Raji (cell line): ENCODE data around the gene EYA2.

Experiments used
- POLR2A ChIP-seq: IDR thresholded peaks from 2 replicates; pipeline ENCODE4 v1.6.1; 2011; ENCODE audit warnings: low read depth, low read length, control low read depth; ENCODE audit not compliant: insufficient read depth

Gene EYA2

DNA sequence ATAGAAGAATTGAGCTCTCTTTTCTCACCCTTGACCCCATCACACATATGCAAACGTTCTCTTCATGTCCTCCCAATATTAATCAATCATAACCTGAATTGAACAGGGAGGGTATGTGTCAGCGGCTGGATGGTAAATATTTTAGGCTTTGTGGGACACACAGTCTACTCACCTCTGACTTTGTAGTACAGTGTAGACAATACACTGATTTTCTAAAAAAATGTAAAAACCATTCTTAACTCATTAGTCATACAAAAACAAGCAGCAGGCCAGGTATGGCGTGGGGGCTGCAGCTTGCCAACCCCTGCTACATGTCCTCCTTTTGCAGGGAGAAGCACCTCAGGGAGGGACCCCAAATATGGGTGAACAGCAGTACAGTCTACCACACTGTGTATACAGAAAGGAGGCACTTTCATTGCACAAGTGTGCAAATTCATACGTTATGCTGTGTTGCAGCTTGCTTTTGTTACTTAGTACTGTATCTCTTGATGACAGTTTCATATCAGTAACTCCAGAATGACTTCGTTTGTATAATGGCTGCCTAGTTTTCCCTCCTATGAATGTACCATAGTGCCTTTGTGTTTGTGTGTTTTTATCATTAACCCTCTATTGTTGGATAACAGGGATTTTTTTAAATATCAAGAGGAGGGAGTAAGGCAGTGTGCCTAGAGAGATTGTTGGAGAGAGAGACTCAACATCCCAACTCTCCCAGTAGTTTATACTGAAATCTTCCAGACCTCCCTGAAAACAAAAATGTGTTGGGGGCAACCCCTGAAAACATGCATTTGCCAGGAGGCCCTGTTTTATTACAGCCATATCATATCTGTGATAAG lies 247.5 kb downstream of the EYA2 start:
- no peak for TF ChIP-seq POLR2A

DNA sequence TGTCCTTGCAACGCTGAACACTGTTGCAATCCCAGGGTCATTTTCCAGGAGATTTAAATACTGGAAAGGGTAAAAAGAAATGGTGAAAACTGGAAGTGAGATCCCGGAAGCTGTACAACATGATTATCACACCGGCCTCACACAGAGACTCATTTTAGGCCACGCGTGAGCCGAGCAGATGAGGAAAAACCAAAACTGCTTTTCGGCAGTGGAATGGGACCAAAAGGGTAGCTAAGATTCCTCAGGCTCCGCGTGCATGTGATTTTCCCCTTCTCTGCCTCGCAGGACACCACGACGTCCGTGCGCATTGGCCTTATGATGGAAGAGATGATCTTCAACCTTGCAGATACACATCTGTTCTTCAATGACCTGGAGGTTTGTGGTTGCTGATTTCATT lies 248.1 kb downstream of the EYA2 start:
- no peak for TF ChIP-seq POLR2A

DNA sequence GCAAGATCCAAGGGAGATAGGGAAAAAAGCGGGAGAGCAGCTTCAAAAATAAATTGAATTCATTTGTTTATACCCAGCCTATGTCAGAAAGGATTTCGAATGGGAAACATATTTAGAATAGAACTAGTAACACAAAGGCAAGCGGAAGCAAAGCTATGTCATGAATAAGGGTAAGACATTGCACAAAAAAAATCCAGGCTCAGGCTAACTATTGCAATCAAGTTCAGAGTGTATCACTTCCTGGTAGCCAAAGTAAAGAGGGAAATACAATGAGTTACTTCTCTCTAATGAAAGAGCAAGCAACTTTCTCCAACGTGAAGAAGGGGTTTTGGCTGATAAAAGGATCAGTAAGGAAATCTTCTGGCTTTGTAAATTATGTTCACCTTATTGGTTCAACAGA lies 249.0 kb downstream of the EYA2 start:
- TF ChIP-seq POLR2A, result no peak

DNA sequence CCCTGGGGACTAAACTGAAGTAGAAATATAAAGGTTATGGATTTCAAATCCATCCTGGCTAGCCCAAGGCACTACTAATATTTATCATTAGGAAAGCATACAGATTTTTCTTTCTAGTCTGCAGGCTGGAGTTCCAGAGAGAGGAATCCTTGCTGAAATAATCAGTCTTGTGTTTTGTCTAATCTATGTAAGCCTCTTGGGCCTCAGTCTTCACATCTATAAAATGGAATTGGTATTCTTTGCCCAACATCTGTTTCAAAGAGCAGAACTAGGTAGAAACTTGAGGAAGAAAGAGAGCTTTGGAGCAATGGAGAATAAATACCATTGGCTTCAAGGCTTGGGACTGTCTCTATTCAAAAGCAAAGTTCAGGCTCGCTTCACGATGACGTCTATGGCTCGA lies 249.8 kb downstream of the EYA2 start:
- TF ChIP-seq POLR2A, result no peak

GRCh38 chr20:47146686-47147085 lies 252.0 kb downstream of the EYA2 start:
- no peak for TF ChIP-seq POLR2A

DNA sequence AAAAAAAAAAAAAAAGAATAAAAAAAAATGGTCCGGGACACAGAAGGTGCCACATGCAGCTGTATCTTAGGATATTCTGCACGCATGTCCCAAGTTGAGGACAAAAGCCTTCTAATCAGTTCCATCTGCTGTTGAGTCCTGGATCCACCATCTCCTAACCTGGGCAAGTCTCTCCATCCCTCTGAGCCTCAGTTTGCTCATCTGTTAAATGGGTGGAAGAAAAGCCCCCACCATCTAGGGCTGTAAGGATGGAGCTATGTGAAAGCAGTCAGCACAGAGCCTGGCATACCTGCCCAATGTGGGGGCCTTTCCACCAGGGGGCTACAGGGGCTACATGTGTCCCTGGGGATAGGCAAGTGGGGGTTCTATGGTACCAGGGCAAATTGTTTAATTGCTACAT lies 253.4 kb downstream of the EYA2 start:
- no peak for TF ChIP-seq POLR2A

GRCh38 chr20:47149939-47150338 lies 255.3 kb downstream of the EYA2 start:
- no peak for TF ChIP-seq POLR2A

- no peak for TF ChIP-seq POLR2A
Measured at GRCh38 chr20:47150403-47151152, 255.9 kb downstream of the EYA2 start.

- TF ChIP-seq POLR2A, result no peak
Measured at GRCh38 chr20:47152068-47152467, 257.4 kb downstream of the EYA2 start.

DNA sequence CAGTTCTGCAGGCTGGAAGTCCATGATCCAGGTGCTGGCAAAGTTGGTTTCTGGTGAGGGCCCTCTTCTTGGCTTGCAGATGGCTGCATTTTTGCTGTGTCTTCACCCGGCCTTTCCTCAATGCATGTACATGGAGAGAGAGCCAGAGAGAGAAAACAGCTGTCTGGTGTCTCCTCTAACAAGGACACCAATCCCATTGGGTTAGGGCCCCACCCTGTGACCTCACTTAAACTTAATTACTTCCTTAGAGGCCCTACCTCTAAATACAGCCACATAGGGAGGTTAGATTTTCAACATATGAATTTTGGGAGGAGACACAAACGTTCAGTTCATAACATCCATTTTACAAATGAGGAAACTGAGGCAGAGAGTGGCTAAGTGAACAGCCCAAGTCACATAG lies 259.4 kb downstream of the EYA2 start:
- TF ChIP-seq POLR2A, result no peak

DNA sequence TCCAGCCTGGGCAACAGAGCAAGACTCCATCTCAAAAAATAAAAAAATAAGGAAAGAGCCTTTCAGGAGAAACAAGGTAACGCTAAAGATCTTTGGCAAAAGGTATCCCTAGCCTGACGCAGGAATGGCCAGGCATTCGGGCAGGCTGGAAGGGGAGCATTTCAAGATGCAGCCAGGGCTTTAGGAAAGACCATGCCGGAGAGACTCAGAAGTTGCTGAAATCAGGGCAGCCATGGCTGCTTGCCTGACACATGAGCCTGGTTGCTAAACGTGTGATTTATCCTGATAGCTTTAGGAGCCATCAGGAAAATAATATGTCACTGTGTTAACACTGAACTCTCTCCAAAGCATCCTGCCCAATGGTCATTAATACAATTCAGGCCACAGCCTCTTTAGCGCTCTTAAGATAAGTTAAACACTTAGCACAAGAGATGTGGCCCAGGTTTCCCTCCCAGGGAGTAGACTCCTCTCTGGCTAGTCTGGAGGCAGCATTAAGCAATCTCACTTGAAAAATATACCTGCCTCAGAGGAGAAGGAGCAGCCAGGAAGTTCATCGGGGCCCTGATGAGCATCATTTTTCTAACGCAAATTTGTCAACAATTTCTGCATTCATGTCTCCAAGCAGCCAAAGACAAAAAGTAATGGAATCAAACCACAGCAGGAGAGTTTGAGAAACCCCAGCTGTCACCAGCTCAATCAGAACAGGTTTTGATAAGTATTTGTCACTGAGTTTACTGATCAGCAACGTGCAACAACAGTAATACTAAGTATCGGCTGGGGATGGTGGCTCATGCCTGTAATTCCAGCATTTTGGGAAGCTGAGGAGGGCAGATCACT lies 261.9 kb downstream of the EYA2 start:
- no peak for TF ChIP-seq POLR2A

DNA sequence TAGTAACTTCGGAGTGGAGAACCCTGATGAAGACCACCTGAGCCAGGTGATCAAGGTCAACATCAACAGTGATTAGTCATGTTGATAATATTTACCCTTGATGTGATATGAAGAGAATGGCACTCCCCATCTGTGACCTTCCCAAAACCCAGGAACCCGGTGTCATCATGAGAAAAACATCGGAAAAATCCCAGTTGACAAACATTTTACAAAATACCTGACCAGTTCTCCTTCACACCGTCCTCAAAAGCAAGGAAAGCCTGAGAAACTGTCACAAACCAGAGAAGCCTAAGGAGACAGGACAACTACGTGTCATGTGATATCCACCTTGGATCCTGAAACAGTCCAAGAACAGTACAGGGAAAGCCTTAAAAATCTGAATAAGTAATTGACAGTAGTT lies 264.5 kb downstream of the EYA2 start:
- no peak for TF ChIP-seq POLR2A

DNA sequence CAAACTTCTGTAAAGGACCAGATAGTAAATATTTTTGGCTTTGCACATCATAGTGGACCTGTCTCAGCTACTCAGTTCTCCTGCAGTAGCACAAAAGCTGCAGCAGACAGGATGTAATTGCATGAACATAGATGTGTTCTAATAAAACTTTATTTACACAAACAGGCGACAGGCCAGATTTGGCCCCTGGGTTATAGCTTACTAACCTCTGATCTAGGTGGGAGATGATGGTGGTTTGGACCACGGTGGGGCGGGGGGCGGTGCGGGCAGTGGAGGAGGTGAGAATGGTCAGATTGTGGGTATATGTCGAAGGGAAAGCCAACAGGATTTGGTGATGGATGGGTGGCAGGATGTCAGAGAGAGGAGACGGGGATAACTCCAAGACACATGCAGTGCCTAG lies 265.6 kb downstream of the EYA2 start:
- TF ChIP-seq POLR2A, result no peak

DNA sequence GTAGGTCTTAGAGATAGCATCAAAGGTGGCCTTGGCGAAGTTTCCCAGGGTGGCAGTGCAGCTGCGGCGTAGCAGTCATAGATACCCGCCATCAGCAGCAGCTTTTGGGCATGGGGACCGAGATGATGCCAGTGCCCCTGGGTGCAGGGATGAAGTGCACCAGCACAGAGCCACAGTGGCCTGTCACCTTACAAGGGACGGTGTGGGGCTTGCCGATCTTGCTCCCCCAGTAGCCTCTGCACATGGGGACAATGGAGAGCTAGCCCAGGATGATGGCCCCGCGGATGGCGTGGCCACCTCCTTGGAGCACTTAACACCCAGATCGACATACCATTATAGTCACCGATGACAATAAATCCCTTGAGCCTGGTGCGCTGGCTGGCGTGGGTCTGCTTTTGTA lies 266.3 kb downstream of the EYA2 start:
- TF ChIP-seq POLR2A, result no peak

GRCh38 chr20:47161411-47161810 lies 266.8 kb downstream of the EYA2 start:
- no peak for TF ChIP-seq POLR2A

GRCh38 chr20:47164140-47164539 lies 269.5 kb downstream of the EYA2 start:
- TF ChIP-seq POLR2A, result no peak

DNA sequence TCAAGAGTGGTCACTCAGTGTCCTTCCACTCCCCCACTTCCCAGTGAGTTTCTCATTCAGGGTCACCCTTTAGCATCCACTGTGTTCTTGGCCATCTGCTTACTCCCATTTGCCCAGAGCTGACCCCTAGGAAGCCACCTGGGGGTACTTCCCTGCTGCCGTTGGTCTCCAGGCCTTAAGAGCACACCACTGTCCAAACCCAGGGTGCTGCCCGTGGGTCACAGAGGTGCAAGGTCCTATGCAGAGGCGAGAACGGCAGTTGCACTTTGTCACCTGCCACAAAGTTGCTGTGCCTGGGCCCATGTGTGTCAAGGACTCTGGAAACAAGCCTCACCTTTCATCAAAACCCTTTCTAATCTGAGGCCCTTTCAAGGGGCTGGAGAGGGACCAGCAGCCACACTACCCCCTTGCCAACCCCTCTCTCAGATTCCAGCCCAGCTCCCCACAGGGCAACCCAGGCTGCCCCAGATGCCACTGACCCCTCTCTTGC lies 270.8 kb downstream of the EYA2 start:
- TF ChIP-seq POLR2A, result no peak
